CD4-positive, CD25-positive, alpha-beta regulatory T cell (primary cell): Measurements from ENCODE around the gene MFAP5. TPM values are rescaled to one million over a fixed set of nuclear protein-coding genes. Genes with fewer than 3 reads are reported as not detected.

Source experiments
- ATAC-seq, 2 donors: fragments of 150-1000 bp; cut with Tn5 transposase; one replicate each; pipeline ENCODE4 v1.10.0; 2021; ENCODE audit warnings: low read depth in 2 of 2, moderate number of reproducible peaks in 2 of 2, moderate library complexity in 1 of 2
- DNase-seq, 3 donors: peaks; one replicate each; pipeline versions ENCODE4 v3.0.0 to v3.0.0-alpha.2; 2012 to 2022; ENCODE audit warnings: mixed read lengths in 1 of 3
- H3K27ac ChIP-seq: one replicate; pipeline ENCODE4 v1.7.0; 2013; ENCODE audit warnings: mild to moderate bottlenecking, low read length; ENCODE audit not compliant: insufficient read depth, poor library complexity, severe bottlenecking
- H3K27me3 ChIP-seq: one replicate; pipeline ENCODE4 v1.7.0; 2013; ENCODE audit warnings: low read length; ENCODE audit not compliant: control insufficient read depth, insufficient read depth
- H3K36me3 ChIP-seq: one replicate; pipeline ENCODE4 v1.7.0; 2013; ENCODE audit warnings: mild to moderate bottlenecking, low read length, moderate library complexity; ENCODE audit not compliant: control insufficient read depth, insufficient read depth
- H3K4me1 ChIP-seq: 2 replicates; pipeline ENCODE4 v1.7.0; 2013; ENCODE audit warnings: mild to moderate bottlenecking, low read length; ENCODE audit not compliant: insufficient read depth, control insufficient read depth, poor library complexity, severe bottlenecking
- H3K4me3 ChIP-seq: one replicate; pipeline ENCODE4 v1.7.0; 2013; ENCODE audit warnings: low read depth, mild to moderate bottlenecking, low read length, moderate library complexity
- H3K9me3 ChIP-seq, 2 experiments: 1 replicate in 1 of 2; 2 replicates in 1 of 2; pipeline ENCODE4 v1.7.0; 2013; ENCODE audit warnings: low read length in 2 of 2, mild to moderate bottlenecking in 1 of 2, moderate library complexity in 1 of 2; ENCODE audit not compliant: control insufficient read depth in 2 of 2
- H3K27ac Mint-ChIP-seq, 3 donors: one replicate each; pipeline ENCODE4 v1.8.0; 2020 to 2022; ENCODE audit warnings: mild to moderate bottlenecking in 3 of 3, mixed read lengths in 3 of 3, moderate library complexity in 2 of 3
- H3K27me3 Mint-ChIP-seq: one replicate; pipeline ENCODE4 v1.8.0; 2022; ENCODE audit warnings: mild to moderate bottlenecking, mixed read lengths
- H3K36me3 Mint-ChIP-seq: one replicate; pipeline ENCODE4 v1.8.0; 2020; ENCODE audit warnings: mixed read lengths
- H3K4me1 Mint-ChIP-seq, 4 donors: one replicate each; pipeline ENCODE4 v1.8.0; 2020 to 2022; ENCODE audit warnings: mixed read lengths in 4 of 4, mild to moderate bottlenecking in 1 of 4
- H3K4me3 Mint-ChIP-seq, 4 donors: one replicate each; pipeline ENCODE4 v1.8.0; 2020 to 2022; ENCODE audit warnings: mild to moderate bottlenecking in 4 of 4, mixed read lengths in 4 of 4, moderate library complexity in 3 of 4
- H3K9me3 Mint-ChIP-seq, 7 donors: one replicate each; pipeline ENCODE4 v1.8.0; 2020 to 2022; ENCODE audit warnings: mixed read lengths in 7 of 7, mild to moderate bottlenecking in 3 of 7, moderate library complexity in 2 of 7
- polyA plus RNA-seq, 4 donors: library from polyadenylated mRNA; unstranded; fragments of 300-500 nt; fragmentation: Illumina TruSeq; gene quantifications; one replicate each; pipeline ENCODE4 v1.2.3, GENCODE V29; 2021
- total RNA-seq: library from RNA; stranded (reverse); gene quantifications from one replicate; pipeline ENCODE4 v1.2.3, GENCODE V29; 2022

MFAP5 gene
- total and polyA plus RNA-seq, 5 donors from 2014 or later: not detected

GRCh38 chr12:8697476-8698131, 35.0 kb upstream of the MFAP5 start, which contains the start of gene RIMKLB:
RIMKLB (plus strand) TSS chr12:8697991; CDS start chr12:8713867, 15,876 bp downstream.
- Histone ChIP-seq H3K27ac (peak within 1 kb of the TSS; percentile 63), H3K4me3 (peak within 1 kb of the TSS; percentile 70), H3K36me3 (no peaks in the 10 kb centered on the region), H3K9me3 (no peaks in the 10 kb centered on the region), H3K27me3 (peaks cover 7% of the 10 kb centered on the region), H3K4me1 (peaks cover 12% of the 10 kb centered on the region)
- Mint-ChIP-seq H3K27ac (peak within 1 kb of the TSS; percentile 57 to 96 (median 87)), H3K4me3 (peak within 1 kb of the TSS; percentile 92 to 96 (median 92)), H3K4me1 (peaks cover 5 to 29% (median 11%) of the 10 kb centered on the region in 4 donors), H3K9me3 (no peaks in the 10 kb centered on the region), H3K27me3 (peaks cover 57% of the 10 kb centered on the region), H3K36me3 (no peaks in the 10 kb centered on the region)
- peak; percentile 62 to 70 (median 69) for DNase-seq
- peak; percentile 85 to 86 for ATAC-seq

DNA sequence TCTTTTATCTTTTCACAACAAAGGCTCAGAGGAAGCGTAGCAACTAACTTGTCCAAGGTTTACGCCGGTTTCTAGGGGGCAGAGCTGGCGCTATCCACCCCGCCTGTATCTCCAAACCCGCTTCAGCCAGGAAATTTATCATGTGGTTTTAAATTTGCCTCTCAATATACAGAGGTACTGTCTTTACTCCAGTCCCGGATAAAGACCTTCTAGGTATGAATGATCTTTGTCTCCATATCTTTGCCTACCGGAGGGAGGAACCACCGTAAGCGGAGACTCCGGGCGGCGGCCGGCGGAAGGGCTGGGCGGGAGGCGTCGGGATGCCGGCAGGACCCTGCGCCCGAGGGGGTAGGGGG, 34.5 kb upstream of the MFAP5 start:
- peak in 2 of 3 donors; percentile 4 to 20 for DNase-seq

GRCh38 chr12:8696442-8697090, 33.9 kb upstream of the MFAP5 start:
- no peaks in the 10 kb centered on the region for H3K36me3 ChIP-seq
- H3K27me3 ChIP-seq: peaks cover 7% of the 10 kb centered on the region
- no peaks in the 10 kb centered on the region for H3K9me3 ChIP-seq
- Mint-ChIP-seq H3K27ac (peak overlapping the region; percentile 57 to 96 (median 59)), H3K36me3 (no peaks in the 10 kb centered on the region), H3K4me1 (peaks cover 5 to 33% (median 11%) of the 10 kb centered on the region in 4 donors), H3K27me3 (peaks cover 51% of the 10 kb centered on the region), H3K9me3 (no peaks in the 10 kb centered on the region), H3K4me3 (peak overlapping the region; percentile 92 to 93 (median 92))
- ATAC-seq: no peak
- peak overlapping the region; percentile 63 for H3K27ac ChIP-seq
- DNase-seq: no peak
- peak overlapping the region; percentile 63 for H3K4me3 ChIP-seq
- H3K4me1 ChIP-seq: peaks cover 12% of the 10 kb centered on the region

More for the DNA sequence above, 34.5 kb upstream of the MFAP5 start:
- Mint-ChIP-seq H3K27ac (peak overlapping the region; percentile 57 to 96 (median 59)), H3K27me3 (peaks cover 53% of the 10 kb centered on the region), H3K36me3 (no peaks in the 10 kb centered on the region), H3K9me3 (no peaks in the 10 kb centered on the region), H3K4me1 (peaks cover 5 to 33% (median 11%) of the 10 kb centered on the region in 4 donors), H3K4me3 (peak overlapping the region; percentile 92 to 93 (median 92))
- ATAC-seq: peak in 1 of 2 donors; percentile 3
- Histone ChIP-seq H3K27ac (peak overlapping the region; percentile 63), H3K4me3 (peak overlapping the region; percentile 63), H3K9me3 (no peaks in the 10 kb centered on the region), H3K27me3 (peaks cover 7% of the 10 kb centered on the region), H3K4me1 (peaks cover 12% of the 10 kb centered on the region), H3K36me3 (no peaks in the 10 kb centered on the region)

DNA sequence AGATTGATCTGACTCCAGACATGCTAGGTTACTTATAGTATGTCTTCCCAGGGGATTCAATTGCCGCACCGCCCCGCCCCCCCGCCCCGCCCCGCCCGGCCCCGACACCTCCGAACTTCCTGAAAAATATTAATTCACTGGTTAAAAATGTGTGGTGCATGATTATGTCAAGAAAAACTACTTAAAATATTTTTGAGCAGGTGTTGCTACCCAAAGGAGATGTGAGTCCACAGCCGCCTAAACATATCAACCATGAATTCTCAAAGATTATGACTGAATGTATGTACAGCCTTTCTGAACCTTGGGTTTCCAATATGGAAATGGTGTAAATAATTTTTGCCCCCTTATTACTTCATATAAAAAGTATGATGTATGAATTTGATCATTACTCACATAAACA, 32.5 kb upstream of the MFAP5 start:
- Histone ChIP-seq H3K4me3 (no peak overlapping the region), H3K9me3 (no peaks in the 10 kb centered on the region), H3K27me3 (peaks cover 7% of the 10 kb centered on the region), H3K27ac (no peak overlapping the region), H3K36me3 (no peaks in the 10 kb centered on the region), H3K4me1 (peaks cover 12% of the 10 kb centered on the region)
- Mint-ChIP-seq H3K9me3 (no peaks in the 10 kb centered on the region), H3K4me1 (peaks cover 5 to 29% (median 9%) of the 10 kb centered on the region in 4 donors), H3K27me3 (peaks cover 42% of the 10 kb centered on the region), H3K27ac (peak overlapping the region in 1 of 3 donors; percentile 28), H3K4me3 (peak overlapping the region in 1 of 4 donors; percentile 55), H3K36me3 (no peaks in the 10 kb centered on the region)
- DNase-seq (no peak), ATAC-seq (no peak)

- Mint-ChIP-seq H3K4me1 (peaks cover 0 to 19% (median 5%) of the 10 kb centered on the region in 4 donors), H3K9me3 (no peaks in the 10 kb centered on the region), H3K4me3 (no peak overlapping the region), H3K36me3 (no peaks in the 10 kb centered on the region), H3K27me3 (peaks cover 36% of the 10 kb centered on the region), H3K27ac (peak overlapping the region in 1 of 3 donors; percentile 39)
- no peak for ATAC-seq
- Histone ChIP-seq H3K36me3 (no peaks in the 10 kb centered on the region), H3K27ac (no peak overlapping the region), H3K9me3 (no peaks in the 10 kb centered on the region), H3K4me3 (no peak overlapping the region), H3K27me3 (no peaks in the 10 kb centered on the region), H3K4me1 (peaks cover 6% of the 10 kb centered on the region)
- DNase-seq: no peak
These were observed 29.9 kb upstream of the MFAP5 start for GRCh38 chr12:8692573-8692972.

DNA sequence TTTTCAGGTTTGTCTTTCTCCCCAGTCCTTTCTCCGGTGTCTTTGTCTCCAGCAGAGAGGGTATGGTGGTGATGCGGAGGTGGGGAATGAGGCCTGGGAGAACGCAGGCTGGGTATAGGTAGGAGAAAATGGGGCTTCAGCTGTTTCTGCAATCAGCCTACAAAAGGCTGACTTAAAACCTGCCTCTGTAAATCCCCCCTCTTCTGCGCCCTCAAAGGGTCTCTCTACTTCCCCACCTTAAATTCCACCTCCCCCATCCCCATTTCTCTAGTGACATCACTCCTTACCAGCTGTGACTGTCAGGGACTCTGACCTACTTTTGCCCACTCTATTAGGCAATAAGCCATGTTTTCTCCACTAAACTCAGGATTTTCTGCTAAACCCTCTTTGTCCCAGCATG, 27.1 kb upstream of the MFAP5 start:
- no peaks in the 10 kb centered on the region for H3K36me3 Mint-ChIP-seq
- DNase-seq: no peak

DNA sequence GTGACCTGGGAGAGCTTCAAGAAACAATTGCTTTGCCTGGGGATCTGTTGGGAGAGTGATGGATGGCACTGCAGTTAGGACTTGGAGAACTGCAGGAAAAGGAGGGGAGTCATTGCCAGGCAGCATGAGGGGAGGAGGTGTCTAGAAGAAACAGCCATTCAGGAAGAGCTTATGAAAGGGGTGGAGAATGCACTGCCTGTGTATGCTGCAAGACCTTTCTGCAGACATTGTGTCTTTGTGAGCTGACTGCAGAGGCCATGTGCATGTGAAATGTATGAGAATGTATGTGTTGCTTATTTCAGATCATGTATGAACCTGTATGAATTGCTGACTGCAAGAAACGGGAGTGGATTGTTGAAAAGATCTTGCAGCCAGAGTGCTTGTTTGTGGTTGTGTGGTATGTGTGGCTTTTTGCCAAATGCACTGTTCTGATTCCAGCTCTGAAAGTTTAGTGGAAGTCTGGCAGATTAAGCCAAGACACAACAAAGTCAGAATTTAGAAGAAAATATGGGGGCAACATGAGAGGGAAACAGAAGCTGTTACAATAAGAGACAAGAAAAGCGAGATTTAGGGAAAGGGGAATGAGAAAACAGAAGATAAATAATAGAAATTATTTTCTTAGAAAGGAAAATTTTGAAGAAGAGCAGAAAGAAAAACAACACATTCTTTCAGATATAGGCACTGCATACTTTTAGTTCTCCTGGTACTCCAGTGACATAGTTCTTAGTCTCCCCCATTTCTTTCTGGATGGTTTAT, 25.4 kb upstream of the MFAP5 start:
- ATAC-seq: no peak
- peaks cover 0 to 8% (median 0%) of the 10 kb centered on the region in 4 donors for H3K4me1 Mint-ChIP-seq

More for the DNA sequence above, 27.1 kb upstream of the MFAP5 start:
- H3K27me3 Mint-ChIP-seq: peaks cover 18% of the 10 kb centered on the region
- no peaks in the 10 kb centered on the region for H3K9me3 Mint-ChIP-seq
- Histone ChIP-seq H3K27me3 (no peaks in the 10 kb centered on the region), H3K4me3 (no peak overlapping the region), H3K27ac (no peak overlapping the region), H3K4me1 (no peaks in the 10 kb centered on the region), H3K9me3 (no peaks in the 10 kb centered on the region), H3K36me3 (no peaks in the 10 kb centered on the region)
- H3K4me3 Mint-ChIP-seq: no peak overlapping the region
- H3K4me1 Mint-ChIP-seq: peaks cover 0 to 9% (median 0%) of the 10 kb centered on the region in 4 donors
- H3K27ac Mint-ChIP-seq: no peak overlapping the region
- ATAC-seq: no peak

More for the DNA sequence above, 25.4 kb upstream of the MFAP5 start:
- H3K27me3 ChIP-seq: no peaks in the 10 kb centered on the region
- Mint-ChIP-seq H3K27ac (no peak overlapping the region), H3K27me3 (peaks cover 18% of the 10 kb centered on the region), H3K9me3 (no peaks in the 10 kb centered on the region), H3K4me3 (no peak overlapping the region), H3K36me3 (no peaks in the 10 kb centered on the region)
- no peak overlapping the region for H3K4me3 ChIP-seq
- peak in 1 of 3 donors; percentile 11 for DNase-seq
- H3K9me3 ChIP-seq: no peaks in the 10 kb centered on the region
- H3K4me1 ChIP-seq: no peaks in the 10 kb centered on the region
- H3K36me3 ChIP-seq: no peaks in the 10 kb centered on the region
- H3K27ac ChIP-seq: no peak overlapping the region
